Measurements from ENCODE around the gene POU2AF1.

The POU2AF1 gene

DNA sequence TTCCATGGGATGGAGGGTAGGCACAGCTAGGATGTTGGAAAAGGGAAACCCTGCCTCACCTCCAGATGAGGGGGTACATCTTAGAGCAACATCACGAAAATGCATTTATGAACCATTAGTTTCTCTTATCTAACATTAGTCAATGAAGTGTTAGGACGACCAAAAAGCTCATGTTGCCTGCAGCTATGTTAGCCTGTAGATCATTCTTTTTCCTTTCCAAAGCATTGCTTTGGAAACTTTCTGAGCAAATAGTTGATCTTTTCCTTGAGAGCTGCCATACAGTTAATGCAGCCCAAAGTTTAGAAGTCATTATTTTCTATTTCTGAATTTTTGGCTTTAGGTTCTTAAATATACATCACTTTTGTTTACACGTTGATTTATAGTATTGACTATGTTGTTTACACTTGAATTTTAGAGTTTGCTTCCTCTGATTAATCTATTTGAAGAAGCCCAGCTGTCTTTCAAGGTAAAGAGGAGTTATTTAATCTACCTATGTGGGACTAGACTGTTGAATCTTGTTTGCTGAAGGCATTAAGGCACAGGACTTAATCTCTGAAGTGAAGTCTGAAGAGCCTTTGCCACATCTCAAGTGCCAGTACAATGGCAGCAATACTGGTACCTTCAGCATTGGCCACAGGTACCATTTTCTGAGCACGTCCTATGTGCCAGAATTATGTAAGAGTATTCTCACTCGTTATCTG, 69.7 kb downstream of the POU2AF1 start:
- DNase-seq, result no peak

DNA sequence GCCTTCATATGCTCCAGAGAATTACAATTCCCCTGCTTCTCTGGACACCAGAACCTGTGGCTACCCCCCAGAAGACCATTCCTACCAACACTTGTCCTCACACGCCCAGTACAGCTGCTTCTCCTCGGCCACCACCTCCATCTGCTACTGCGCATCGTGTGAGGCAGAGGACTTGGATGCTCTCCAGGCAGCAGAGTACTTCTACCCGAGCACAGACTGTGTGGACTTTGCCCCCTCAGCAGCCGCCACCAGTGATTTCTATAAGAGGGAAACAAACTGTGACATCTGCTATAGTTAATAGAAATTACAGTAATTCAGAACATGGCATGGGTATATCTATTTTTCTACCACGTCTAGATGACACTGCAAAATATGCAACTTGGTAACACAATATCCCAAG, 70.9 kb downstream of the POU2AF1 start:
- DNase-seq, result peak; percentile 25

DNA sequence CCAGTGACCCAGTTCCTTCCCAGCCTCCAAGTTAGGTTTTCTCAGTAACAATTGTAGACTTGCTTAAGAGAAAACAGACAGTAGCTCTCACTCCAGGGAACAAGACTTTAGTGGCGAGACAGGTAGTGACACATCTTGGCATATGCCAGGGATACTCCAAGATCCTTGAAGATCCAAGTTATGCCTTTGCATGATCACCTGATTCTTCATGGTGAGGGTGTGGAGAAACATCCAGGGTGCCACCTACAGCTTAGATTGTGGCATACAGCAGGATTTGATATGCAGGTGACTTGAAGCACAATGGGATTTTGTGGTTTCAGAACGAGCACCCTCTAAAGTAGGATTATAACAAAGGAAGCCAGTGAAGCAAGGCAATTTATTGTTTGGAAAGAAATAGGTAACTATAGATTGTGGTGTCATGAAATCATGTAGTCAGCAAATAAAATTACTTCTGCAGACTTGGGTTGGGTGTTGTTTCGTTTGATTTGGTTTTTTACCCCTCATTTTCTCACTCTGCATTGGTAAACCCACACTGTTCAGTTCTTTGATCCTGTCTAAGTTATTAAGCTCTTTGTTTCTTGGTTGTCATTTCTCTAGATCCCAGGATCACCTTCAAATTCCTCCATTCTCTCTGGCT, 71.5 kb downstream of the POU2AF1 start:
- no peak for DNase-seq

DNA sequence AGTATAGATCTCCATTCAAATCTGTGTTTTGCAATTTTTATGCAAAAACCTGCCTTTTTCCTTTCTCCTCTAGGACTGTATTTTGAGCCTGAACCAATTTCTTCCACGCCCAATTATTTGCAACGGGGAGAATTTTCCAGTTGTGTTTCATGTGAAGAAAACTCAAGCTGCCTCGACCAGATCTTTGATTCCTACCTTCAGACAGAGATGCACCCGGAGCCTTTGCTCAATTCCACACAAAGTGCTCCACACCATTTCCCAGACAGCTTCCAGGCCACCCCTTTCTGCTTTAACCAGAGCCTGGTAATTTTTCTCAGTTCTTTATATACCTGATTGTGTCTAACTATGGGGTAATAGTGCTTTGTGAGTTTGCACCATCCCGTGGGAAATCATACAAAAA, 72.8 kb downstream of the POU2AF1 start:
- no peak for DNase-seq

DNA sequence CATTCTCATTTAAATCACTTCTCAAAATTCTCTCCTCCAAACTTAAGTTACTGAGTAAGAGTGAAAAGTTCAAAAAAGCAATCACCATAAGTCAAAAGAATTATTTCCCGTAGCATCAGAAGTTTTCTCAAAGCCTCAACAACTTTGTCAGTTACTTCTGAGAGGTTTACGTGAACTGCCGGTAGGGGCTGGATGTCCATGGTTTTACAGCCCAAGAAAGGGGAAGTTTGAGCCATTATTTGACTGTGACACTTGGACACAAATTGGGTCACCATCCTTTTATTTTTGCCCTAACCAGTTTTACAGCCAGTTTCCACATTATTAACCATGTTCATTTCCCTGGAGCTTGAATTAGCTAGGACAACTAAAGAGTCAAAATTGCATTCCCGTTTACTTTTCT, 73.2 kb downstream of the POU2AF1 start:
- no peak for DNase-seq

DNA sequence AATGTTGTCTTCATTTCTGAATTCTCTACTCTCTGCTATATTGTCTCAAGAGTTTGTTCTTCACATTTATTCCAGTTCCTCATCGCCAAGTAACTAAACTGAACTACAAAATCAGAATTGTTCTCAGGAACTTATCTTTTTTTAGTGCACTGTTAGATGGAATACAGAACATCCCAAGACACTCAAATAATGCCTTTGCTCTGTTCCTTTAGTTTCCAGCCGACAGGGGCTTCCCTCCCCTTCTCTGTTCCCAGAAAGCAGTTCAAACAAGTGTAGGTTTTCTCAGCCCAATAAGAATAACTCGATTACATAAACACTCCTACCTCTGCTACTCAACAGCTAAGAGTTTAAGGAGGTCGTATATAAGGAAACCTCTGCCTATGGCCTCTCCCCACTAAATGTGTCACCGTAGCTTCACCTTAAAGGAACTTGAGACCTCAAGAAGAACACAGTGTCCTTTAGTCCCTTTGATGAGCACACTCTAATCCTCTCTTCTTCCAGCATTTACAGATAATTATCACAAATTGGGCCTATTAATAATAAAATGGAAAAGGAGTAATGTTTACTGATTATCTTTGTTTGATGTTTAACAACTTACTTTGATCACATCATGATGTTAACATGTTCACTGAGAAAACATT, 73.8 kb downstream of the POU2AF1 start:
- no peak for DNase-seq

DNA sequence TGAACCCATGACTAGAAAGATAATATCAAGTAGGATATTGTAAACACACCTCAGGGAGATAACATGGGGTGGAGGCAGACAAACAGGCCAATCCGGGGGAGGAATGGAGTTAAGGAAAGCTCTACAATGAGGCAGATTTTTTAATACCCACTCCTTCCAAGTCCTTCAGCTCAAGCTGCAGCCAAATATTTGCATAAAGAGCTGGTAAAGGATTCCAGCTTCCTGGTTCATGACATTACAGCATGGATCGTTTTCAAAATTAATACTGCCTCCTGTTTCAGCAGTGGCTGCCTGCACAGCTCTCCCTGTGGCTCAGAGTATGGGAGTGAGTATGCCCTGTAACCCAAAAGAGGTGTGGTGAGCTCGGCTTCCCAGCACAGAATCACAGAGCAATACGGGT, 75.6 kb downstream of the POU2AF1 start:
- DNase-seq, result peak; percentile 44

DNA sequence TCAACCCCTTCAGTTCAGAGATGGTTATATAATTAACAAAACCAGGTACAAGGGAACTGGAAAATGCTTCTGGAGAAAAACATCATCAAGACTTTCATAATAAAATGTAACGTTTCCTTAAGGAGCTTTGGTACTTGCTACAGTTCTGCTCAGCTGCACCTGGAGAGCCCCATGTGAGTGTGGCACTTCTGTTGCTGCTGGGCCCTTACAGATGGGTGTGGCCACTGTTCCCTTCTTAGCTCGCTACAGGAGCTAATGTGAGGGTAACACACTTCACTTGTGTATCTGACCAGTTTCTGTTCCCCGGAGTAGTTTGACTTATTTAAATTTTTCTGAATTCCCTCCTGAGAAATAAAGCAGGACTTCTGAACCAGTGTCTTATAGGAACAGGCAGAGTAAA, 76.8 kb downstream of the POU2AF1 start:
- DNase-seq, result no peak
